Measurements from ENCODE around the gene HMGXB3.
A peak's percentile ranks its signal among the peaks of the same experiment; 100 is the strongest.

Gene HMGXB3, protein sequence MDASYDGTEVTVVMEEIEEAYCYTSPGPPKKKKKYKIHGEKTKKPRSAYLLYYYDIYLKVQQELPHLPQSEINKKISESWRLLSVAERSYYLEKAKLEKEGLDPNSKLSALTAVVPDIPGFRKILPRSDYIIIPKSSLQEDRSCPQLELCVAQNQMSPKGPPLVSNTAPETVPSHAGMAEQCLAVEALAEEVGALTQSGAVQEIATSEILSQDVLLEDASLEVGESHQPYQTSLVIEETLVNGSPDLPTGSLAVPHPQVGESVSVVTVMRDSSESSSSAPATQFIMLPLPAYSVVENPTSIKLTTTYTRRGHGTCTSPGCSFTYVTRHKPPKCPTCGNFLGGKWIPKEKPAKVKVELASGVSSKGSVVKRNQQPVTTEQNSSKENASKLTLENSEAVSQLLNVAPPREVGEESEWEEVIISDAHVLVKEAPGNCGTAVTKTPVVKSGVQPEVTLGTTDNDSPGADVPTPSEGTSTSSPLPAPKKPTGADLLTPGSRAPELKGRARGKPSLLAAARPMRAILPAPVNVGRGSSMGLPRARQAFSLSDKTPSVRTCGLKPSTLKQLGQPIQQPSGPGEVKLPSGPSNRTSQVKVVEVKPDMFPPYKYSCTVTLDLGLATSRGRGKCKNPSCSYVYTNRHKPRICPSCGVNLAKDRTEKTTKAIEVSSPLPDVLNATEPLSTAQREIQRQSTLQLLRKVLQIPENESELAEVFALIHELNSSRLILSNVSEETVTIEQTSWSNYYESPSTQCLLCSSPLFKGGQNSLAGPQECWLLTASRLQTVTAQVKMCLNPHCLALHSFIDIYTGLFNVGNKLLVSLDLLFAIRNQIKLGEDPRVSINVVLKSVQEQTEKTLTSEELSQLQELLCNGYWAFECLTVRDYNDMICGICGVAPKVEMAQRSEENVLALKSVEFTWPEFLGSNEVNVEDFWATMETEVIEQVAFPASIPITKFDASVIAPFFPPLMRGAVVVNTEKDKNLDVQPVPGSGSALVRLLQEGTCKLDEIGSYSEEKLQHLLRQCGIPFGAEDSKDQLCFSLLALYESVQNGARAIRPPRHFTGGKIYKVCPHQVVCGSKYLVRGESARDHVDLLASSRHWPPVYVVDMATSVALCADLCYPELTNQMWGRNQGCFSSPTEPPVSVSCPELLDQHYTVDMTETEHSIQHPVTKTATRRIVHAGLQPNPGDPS (N-terminal part only)

GRCh38 chr5:150000256-150000989, at the start of gene HMGXB3, which contains the start of gene TIGD6:
Gene HMGXB3, plus strand, starts transcription at chr5:150000739. Its CDS starts 4,114 bp downstream, at chr5:150004853.
Gene TIGD6, minus strand, starts transcription at chr5:150000654. Its CDS starts 4,306 bp downstream, at chr5:149996348.
- DNase-seq, result peak; percentile 93

GRCh38 chr5:149951138-149951749, 49.3 kb upstream of the HMGXB3 start:
- no peak for DNase-seq

DNA sequence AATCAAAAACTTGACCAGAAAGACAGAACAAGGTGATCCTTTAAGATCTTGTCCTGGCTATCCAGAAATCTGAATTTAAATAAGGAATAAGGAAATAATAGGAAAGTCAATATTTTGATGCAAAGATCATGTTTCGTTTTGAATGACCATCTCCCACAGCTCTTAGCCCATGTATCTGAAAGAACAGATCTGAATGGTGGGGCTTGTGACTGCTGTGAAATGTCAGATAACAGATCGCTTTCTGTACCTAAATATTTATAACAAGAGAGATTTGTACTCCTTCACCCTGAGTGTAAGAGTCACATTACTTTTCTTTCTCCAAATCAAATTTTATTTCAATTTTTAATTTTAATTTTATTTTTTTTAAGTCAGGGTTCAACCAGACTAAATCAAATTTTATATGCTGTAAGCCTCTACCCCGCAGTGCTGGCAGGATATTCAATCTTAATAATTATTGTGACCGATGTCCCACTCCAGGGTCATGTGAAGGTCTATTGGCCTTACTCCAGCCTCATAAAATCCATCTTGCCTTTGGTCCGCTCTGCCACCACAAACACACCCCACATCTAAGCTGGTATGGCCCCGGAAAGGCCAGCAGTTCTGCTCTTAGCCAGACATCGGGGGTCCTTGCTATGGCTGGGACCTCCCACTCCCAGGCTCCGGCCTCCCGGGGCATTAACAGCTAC, 47.0 kb upstream of the HMGXB3 start:
- no peak for DNase-seq

DNA sequence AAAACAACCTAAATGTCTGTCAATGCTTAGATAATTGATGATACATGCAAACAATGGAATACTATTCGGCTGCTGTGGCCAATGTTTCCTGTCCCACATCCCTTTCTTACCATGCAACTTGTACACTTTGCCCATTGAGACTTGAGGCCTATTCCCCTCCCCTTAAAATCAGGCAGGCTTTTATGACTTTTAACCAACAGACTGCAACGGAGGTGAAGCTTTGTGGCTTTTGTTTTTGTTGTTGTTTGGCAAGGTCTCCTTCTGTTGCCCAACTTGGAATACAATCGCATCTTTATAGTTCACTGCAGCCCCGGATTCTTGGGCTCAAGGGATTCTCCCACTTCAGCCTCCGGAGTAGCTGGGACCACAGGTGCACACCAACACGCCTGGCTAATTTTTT, 45.7 kb upstream of the HMGXB3 start:
- DNase-seq, result no peak

GRCh38 chr5:149956685-149957084, 43.9 kb upstream of the HMGXB3 start:
- no peak for DNase-seq

DNA sequence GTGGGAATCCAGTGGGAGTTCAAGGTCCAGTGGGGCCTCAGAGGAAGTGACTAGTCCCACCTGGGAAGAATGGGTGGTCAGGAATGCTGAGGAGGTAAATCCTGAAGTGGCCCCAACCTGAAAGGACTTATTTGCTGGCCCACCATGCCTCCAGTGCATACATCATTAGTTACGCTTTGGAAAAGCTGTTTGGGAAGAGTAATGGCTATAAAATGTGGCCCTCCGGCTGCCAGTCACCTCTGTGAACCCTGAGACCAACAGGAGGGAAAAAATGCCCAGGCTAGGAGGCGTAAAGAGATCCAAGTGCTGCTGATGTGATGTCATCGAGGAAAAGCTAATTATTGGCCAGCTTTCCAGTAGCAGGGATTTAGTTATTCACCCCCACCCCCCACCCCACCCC, 42.7 kb upstream of the HMGXB3 start:
- DNase-seq, result no peak

GRCh38 chr5:149959406-149960236, 40.9 kb upstream of the HMGXB3 start:
- DNase-seq, result peak; percentile 63

- peak; percentile 96 for DNase-seq
Measured at GRCh38 chr5:149960272-149961185, 40.0 kb upstream of the HMGXB3 start, which contains the start of gene SLC26A2. Gene SLC26A2, plus strand, starts transcription at chr5:149960758. Its CDS starts 16,895 bp downstream, at chr5:149977653.

DNA sequence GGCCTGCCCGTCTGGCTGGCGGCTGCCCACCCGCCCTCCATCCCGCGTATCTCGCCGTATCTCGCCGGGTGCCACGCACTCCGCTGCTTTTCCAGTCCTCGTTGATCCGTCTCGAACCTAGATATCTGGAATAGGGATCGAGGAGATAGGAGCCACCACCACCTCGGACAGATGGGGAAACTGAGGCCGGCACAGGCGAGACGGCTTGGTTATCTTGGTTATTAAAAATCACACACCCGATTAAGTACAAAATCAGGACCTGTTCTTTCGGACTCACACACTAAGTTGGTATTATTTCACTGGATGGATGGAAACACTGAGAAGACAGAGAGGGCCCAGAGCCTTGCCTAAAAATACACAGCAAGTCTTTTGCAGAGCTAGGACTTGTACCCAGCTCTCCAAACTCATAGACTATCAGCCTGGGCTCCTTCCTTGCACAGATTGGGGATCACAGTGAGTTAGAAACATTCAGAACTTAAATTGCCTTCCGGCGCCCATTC, 39.3 kb upstream of the HMGXB3 start:
- no peak for DNase-seq

DNA sequence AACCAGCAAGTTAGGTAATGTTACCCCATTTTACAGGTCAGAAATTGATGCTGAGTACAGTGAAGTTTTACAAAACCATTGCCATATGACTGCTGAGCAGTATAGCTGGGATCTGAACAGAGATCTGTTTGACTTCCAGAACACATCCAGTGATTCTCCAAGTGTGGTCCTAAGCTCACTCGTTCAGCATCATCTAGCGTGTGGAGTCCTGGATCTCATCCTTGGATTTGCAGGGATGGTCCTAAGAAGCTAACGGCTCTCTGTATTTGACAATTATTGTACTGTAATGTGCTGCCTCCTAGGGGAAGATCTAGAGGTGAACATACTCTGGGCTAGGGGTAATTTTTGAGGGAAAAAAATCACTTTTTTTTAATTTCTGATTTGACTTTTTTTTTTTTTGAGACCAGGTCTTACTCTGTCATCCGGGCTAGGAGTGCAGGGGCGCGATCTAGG, 38.6 kb upstream of the HMGXB3 start:
- no peak for DNase-seq

GRCh38 chr5:149962601-149963300, 37.8 kb upstream of the HMGXB3 start:
- no peak for DNase-seq

DNA sequence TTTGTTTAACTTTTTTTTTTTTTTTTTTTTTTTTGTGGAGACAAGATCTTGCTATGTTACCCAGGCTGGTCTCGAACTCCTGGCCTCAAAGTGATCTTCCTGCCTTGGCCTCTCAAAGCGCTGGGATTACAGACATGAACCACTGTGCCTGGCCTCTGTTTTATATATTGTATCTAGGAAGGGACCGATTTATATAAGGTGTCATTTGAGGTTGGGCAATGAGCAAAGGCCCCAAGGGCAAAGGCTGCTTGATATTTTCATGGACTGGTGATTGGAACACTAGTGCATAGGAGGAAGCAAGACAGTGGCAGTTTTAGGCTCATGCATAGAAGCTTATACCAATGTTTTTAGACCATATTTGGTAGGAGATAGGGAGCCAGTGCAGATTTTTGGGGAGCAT, 36.8 kb upstream of the HMGXB3 start:
- no peak for DNase-seq

- DNase-seq, result no peak
Measured at GRCh38 chr5:149966946-149967345, 33.6 kb upstream of the HMGXB3 start.

DNA sequence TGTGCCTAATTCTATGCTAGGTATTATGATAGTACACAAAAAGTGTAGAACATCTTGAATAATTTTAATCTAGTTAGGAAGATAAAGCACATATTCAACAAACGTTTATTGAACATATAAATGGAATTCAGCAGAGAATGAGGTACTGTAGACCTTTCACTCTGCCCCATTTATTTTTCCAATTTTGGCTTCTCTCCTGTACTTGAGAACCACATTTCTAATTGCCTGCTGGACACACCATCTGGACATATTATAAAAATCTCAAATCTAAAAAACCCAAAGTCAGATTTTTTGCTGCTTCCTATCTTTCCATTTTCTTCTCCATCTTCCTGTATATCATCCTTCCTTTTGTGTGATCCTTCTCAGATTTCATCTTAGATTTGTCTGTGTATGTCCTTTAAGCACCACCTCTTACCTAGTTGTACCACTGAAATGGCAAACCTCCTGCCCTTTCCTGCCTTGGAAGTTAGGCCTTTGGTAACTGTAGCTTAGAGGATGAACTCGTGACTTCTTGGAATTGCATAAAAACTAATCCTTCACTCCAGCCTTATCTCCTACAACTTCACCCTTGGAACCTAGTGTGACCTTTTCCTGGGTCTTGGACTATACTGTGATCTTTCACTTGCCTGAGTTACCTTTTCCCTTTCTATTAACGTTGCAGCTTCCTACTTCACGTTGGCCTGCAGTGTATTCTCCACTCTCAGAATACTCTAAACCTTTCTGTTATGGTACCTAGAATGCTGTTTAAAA, 31.2 kb upstream of the HMGXB3 start:
- no peak for DNase-seq

- no peak for DNase-seq
Measured at GRCh38 chr5:149975409-149975808, 25.1 kb upstream of the HMGXB3 start.

GRCh38 chr5:149979896-149980295, 20.6 kb upstream of the HMGXB3 start:
- DNase-seq, result no peak

DNA sequence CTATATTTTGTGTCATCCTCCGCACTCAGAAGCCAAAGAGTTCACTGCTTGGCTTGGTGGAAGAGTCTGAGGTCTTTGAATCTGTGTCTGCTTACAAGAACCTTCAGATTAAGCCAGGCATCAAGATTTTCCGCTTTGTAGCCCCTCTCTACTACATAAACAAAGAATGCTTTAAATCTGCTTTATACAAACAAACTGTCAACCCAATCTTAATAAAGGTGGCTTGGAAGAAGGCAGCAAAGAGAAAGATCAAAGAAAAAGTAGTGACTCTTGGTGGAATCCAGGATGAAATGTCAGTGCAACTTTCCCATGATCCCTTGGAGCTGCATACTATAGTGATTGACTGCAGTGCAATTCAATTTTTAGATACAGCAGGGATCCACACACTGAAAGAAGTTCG, 19.3 kb upstream of the HMGXB3 start:
- no peak for DNase-seq
